HG03066 (cell line): ENCODE measurements around the gene PPM1B.
"Not testable (repeated sequence)": the region's sequence is repeated elsewhere in the genome, so short reads cannot be mapped to it uniquely, and the experiment has no call there.

Experiments
- ATAC-seq: cut with Tn5 transposase; IDR thresholded peaks from one replicate; pipeline ENCODE4 v1.9.1; 2021; ENCODE audit warnings: low read depth; ENCODE audit not compliant: unreplicated experiment

The PPM1B gene

DNA sequence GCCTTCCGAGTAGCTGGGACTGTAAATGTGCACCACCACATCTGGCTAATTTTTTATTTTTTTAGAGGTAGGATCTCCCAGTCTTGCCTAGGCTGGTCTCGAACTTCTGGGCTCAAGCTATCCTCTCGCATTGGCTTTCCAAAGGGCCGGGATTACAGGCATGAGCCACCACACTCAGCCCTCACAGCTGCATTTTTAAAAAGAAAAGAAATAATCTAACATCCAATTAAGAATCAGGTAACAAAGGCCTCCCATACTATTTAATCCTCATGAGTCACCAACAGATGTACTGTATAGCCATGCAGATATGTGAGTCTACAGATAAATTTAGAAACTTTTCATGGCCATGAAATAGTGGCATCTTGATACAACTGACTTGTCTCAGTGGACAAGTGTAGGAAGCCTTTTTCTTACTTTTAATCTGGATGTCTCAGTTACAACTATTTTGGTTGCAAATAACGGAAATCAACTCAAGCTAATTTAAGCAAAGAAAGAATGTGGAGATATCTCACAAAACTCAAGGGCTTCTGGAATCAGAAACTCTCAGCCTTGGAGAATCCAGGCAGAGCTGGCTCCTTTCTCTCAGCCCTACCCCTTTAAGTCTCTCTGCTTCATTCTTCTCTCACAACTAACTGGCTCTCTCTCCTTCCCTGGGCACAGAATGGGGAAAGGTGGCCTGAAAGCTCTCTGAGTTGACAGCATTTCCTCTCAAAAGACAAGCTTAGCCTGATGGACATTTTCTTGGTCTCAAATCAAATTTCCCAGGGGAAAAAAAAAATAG, 12.8 kb upstream of the PPM1B start:
- ATAC-seq = no peak

DNA sequence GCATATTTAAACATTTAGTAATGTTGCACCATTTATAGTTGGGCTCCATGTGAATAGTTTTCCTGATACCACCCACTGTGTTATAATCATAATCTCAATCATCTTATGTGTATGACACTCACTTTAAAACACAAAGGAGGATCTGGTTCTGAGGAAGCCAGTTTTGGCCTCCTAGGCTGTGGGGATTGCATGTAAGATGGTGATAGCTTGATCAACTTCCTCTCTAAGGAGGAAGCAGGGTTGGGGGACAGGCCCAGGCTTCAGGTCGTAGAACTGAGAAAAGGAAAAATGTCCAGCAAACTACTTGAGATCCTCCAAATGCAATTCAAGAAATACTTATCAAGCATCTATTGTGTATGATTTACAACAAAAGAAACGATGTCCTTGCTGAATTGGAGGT, 4.9 kb upstream of the PPM1B start:
- no peak for ATAC-seq

DNA sequence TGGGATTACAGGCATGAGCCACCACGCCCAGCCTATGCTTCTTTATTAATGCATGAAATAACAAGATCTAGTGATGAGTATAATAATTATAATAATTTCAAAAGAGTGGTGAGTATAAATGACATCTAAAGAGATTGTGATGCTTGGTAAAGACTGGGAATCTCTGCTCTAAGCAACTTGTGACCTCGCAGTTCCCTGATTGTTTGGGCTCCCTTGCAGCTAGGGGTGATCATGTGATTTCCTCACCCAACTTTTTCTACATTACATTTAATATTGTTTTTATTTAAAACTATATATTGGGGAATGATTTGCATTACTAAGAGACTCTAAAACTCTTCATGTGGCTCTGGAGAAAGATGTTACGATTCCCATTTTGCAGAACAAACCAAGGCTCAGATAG, 4.1 kb upstream of the PPM1B start:
- no peak for ATAC-seq

DNA sequence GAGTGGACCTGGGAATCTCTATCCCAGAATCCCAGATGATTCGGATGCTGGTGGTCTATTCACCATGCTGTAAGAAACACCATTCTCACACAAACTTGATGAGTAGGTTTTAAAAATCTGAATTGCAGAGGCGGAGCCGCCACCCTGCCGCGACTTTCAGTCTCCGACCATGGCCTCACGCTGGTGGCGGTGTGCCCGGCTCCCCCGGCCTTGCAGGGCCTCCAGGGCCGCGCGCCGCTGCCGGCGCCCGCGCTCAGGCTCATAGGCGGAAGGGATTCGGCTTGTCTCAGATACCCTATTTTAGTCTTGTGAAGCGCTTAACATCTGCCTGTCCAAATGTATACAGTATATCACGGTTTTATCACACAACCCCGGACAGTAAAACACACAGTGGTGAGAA, 2.6 kb upstream of the PPM1B start:
- ATAC-seq = no peak

DNA sequence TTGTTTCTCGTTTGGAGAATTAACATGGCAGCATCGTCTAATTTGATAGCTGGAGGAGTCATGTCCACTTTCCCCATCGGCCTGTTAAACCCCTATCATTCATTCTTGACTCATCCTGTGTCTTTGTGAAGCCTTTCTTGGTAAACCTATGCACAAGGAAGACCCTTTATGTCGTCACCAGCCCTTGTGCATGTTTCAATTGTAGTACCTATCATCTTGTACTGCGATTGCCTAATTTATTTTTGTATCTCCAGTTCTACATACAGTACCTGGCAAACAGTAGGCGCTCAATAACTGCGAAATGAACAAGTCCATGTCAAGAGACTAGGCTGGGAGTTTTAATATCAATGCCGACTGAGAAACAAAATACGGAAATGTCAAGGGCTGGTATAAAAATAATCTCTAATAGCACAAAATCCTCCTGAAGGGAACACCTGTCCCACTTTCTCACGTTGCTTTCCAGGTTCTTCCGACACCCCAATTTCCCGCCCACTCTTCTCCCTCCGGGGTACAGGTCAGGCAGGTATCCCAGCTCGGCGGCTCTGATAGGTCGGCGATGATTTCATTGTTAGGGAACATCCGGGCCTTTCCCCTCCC, 1.3 kb upstream of the PPM1B start:
- no peak for ATAC-seq

DNA sequence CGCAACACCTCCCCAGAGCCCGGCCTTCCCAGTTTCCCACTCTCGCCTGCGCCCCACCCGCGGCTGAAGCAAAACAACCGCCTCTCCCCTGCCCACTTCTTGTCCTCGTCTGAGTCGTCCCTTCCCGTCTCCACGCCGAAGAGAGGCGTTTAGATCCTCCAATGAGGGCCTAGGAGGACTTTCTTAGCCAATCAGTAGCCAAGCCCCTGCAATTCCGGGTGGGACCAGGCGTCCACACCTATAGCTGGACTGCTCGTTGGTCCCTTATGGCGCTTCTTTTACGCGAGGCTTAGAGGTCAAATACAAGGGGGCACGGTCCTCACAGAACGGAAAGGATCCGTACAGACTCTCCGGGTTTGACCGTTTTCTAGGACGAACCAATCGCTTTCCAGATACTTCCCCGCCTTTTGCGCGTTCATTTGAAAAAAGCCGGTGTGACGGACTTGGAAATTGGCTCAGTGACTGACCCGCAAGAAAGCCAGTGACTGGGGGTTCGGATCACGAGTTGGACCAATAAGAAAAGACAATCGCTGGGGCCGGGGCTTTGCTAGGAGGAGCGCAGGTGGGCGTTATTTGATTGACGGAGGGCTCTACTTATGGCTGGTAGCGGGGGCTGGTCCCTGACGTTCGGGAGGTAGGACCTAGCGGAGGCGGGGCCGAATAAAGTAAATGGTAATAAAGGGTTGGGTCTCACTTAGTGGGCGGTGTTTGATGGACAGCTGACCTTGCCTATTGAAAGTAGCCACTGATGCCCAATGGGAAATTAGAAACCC, 581 bp upstream of the PPM1B start:
- peak; percentile 81 for ATAC-seq

DNA sequence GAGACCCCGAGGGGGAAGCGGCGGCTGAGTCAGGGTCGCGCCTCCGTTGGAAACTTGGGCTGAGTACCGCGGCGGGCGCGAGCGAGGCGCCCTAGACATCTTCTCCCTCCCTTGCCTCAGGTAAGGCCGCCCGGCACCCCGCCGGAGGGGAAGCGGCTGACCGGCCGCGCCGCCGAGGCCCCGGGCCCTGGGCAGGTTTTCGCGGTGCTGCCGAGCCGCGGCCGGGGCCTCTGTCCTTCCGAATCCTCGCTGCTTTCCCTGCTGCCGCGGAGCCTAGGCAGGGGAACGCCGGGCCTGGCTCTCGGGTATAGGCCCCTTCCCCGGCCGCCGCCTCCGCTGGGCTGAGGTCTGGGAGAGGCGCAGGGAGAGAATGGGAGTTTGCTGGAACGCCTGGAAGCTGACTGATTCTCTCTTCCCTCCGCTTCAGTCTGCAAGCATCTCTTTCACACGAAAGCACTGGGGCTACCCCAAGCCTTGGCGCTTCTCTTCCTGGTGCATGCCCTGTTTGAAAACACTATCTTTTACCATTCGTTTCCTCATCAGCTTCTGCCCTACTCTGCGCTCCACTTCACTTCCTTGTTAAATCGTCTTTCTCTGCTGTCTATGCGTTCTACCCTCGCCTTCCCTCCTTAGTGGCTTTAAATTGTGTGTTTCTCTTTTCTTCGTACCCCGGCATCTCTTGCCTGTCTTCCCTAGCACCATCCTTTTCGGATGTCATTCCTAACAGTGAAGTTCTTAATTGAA, 652 bp downstream of the PPM1B start:
- ATAC-seq = peak; percentile 4

DNA sequence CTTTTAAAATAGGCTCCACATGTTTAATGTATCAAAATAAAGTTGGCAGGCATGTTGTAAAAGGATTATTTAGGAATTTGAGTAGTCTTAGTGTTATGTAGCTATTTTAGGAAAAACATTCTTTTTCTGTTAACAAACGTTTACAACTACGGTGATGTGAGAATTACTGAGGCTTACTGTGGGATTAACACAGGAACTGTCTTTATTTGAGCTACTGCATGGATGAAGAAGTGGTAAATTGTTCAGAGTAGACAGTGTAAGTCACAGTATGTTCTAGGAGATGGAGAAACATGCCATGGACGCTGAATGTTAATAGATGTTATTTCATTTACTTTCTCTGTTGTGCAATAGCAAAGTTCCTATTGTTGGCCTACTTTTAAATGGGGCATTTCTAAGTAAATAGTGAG, 1.6 kb downstream of the PPM1B start:
- no peak for ATAC-seq

DNA sequence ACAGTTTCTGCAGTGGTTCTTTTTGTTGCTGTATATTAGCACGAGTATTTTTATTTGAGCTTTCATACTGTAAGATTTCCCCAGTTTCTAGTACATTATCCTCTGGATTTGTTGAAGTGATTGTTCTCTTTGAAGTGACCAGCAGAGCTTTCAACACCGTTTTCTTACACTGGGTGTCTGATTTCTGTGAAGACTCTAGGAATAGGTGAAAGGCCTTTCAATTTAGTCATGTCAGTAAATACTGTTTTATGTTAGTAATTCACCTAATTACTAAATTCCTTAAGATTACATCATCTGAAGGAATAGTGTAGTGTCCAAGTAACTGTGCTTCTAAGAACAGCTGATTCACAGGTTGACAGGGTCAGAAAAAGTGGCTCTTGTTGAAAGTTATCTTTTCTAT, 2.3 kb downstream of the PPM1B start:
- ATAC-seq = no peak

DNA sequence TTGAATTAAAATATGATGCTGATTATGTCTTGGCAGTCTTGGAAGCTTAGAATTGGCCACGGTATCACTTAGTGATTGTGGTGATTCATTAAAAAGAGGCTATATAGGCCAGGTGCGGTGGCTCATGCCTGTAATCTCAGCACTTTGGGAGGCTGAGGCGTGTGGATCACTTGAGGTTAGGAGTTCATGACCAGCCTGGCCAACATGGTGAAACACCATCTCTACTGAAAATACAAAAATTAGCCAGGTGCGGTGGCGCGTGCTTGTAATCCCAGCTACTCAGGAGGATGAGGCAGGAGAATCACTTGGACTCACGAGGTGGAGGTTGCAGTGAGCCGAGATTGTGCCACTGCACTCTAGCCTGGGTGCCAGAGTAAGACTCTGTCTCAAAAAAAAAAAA, 2.8 kb downstream of the PPM1B start:
- not testable (repeated sequence) for ATAC-seq

DNA sequence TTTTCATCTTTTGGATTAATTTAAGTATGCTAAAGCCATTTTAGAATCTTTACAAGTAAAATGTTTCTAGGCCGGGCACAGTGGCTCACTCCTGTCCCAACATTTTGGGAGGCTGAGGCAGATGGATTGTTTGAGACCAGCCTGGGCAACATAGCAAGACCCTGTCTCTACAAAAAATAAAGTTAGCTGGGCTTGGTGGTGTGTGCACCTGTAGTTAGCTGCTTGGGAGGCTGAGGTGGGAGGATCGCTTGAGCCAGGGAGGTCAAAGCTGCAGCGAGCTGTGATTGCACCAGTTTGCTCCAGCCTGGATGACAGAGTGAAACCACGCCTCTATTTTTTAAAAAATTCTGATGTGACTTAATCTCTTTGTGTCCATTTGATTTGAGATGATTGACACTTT, 3.9 kb downstream of the PPM1B start:
- no peak for ATAC-seq

DNA sequence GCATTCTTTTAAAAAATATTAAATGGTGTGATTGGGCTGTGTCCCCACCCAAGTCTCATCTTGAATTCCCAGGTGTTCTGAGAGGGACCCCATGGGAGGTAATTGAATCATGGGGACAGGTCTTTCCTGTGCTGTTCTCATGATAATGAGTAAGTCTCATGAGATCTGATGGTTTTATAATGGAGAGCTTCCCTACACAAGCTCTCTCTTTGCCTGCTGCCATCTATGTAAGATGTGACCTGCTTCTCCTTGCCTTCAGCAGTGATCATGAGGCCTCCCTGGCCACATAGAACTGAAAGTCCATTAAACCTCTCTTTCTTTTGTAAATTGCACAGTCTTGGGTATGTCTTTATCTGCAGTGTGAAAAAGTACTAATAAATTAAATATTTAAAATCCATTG, 10.3 kb downstream of the PPM1B start:
- no peak for ATAC-seq

DNA sequence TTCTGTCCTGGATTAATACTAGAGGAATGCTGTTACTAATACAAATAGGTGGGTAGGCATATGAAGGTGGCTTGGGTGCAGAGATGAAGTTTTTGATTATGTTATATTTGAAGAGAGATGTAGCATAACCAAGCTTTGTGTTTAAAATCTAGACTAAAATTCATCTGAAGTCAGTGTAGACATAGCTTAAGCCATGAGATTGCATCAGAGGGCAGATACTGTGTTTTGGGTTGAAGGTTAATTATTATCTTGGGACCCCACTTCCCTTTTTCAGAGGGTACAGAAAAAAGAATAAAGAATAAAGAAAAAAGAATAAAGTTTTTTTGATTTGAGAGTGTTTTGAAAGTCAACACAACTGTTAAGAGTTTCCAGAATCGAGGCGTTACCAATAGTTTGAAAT, 13.0 kb downstream of the PPM1B start:
- ATAC-seq = no peak

DNA sequence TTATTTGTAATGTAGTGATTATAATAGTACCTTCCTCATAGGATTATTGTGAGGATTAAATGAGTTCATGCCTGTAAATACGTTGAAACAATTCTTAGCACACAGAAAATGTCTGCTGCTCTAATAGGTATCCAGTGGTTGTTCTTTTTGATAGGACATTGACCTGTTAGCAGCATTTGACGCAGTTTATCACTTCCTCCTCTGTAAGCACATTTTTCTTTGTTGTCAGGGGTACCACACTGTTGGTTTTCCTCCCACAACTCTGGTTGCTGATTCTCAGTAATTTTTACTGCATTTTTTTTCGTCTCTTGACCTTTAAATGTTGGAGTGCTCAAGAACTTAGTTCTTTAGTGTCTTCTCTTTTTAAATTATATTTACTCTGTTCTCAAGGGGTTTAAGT, 15.4 kb downstream of the PPM1B start:
- no peak for ATAC-seq

DNA sequence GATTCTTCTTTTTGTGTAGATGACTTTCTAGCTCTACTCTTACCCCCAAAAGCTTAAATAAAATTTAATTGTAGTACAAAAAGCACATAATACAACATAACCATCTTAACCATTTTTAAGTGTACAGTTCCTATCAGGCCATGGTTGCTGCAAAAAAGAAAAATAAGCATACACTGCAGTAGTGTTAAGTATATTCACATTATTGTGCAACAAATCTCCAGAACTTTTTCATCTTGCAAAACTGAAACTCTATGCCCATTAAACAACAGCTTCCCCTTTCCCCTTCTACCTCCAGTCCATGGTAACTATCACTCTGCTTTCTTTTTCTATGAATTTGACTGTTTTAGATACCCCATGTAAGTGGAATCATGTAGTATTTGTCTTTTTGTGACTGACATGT, 18.1 kb downstream of the PPM1B start:
- no peak for ATAC-seq

DNA sequence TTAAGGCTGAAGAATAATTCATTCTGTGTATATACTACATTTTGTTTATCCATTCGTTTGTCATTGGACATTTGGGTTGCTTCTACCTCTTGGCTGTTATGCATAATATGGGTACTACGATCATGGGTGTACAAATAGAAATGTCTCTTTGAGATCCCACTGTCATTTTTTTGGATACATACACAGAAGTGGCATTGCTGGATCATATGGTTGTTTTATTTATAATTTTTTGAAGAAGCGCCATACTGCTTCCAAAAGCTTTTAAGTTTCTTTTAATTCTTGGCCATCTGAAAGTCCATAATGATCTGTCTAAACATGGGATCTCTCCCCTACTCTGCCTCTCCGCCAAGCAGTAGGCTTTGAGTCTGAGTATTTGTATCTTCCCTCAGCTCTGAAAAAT, 18.6 kb downstream of the PPM1B start:
- ATAC-seq = no peak

DNA sequence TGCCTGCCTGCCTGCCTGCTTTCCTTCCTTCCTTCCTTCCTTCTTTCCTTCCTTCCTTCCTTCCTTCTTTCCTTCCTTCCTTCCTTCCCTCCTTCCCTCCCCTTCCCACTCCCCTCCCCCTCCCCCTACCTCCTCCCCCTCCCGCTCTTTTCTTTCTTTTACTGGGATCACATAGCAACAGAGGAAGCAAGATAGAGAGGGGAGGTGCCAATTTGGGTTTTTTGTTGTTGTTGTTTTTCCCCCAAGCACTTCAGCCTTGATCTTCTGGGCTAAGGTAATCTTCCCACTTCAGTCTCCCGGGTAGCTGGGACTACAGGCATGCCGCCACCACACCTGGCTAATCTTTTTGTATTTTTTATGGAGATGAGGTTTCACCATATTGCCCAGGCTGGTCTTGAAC, 20.0 kb downstream of the PPM1B start:
- ATAC-seq = no peak

DNA sequence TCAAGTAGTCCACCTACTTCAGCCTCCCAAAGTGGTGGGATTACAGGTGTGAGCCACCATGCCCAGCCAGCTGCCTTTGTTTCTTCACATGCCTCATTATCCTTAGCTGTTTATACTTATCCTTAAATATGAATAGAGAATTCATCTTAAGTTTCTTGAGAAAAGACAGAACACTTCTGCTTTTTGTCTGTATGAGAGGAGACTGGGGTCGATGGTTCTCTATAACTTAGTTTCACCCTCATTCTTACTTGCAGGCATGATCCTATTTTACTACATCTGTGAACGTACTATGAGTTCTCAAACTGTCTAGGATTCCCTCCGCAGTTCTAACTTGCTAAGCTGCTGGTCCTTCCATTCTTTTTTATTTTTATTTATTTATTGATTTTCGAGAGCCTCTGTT, 20.4 kb downstream of the PPM1B start:
- no peak for ATAC-seq

DNA sequence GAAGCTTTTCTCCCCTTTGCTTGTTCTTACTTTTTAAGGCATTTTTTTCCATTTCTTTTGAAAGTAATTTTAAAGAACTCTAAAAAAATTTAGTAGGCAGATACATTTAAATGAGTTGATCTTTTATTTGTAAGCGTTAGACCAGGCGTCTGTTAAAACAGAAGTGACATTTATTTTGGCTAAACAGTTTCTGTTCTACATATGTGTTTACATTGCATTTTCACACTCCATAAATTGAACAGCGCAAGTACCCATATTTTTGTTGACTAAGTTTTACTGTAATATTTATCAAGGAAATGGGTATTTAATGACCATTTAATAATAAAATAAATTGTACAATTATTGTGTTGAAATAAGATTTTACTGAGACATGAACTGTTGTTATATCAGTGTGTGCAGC, 21.9 kb downstream of the PPM1B start:
- no peak for ATAC-seq

DNA sequence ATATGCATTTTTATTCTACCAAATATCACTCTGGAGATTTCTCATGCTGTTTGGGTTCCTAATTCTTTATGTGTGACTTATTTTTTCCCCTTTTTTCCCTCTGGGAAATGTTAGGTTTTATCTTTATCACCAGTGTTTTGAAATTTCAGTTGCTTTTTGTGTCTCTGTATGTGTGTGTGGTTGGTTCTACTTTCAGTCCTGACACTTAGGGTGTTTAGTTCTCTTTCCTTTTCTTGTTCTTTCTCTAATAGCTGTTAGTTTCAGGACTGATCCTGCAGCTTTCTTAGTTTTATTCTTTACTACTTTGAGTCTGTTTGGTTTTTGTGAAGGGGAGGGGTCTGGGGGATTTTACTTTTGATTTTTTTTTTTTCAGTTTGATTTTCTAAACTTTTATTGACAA, 23.1 kb downstream of the PPM1B start:
- ATAC-seq = peak; percentile 94

DNA sequence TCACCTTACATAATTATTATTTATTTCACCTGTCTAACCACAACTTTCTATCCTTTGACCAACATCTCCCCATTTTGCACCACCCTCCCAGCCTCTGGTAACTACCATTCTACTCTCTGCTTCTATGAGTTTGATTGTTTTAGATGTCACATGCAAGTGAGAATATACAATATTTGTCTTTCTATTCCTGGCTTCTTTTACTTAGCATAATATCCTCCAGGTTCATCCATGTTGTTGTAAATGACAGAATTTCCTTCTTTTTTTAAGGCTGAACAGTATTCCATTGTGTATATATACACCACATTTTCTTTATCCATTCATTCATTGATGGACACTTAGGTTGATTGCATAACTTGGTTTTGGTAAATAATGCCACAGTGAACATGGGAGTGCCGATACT, 24.0 kb downstream of the PPM1B start:
- ATAC-seq = no peak
